ENCODE results near the gene GSN. TPM values are rescaled to one million over a fixed set of nuclear protein-coding genes. Genes with fewer than 3 reads are reported as not detected.

The GSN gene
- total RNA-seq, 1 experiment from 2014 or later: 28.4 TPM

DNA sequence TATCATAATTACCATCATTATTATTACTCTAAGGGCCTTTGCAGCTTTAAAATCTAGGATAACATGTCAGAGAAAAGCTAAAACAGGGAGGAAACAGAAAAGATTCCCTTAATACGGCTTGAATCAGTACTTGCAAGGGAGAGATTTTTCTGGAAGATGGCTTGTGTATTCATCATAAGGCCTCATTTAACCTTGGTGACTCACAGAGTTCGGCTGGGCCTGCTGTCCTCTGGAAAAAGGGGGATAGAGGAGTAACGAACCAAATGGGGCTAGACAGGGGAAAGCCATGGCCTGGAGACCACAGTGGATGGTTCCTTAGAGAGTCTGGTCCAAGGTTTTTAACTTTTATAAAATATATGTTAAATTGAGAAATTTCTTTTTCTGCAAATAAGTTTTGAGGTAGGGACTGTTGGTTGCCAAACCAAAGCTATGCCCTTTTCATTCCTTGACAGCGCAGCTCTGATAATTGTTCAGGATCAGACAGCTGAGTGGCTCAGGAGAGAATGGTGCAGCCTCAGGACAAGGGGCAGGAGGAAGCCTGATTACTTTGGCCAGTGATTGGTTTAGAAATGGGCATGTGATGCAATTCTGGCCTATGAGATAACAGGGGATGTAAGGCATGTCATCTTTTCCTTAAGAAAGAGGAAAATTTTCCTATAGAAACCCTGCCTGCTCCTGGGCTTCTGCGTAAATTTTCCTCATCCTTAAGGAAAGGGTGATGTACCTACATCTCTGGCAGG, 25.6 kb upstream of the GSN start:
- no peak overlapping the region for H3K27ac ChIP-seq (ENCODE audit: low read depth, low read length, poor library complexity, severe bottlenecking)
- TF ChIP-seq, protein P1, sequence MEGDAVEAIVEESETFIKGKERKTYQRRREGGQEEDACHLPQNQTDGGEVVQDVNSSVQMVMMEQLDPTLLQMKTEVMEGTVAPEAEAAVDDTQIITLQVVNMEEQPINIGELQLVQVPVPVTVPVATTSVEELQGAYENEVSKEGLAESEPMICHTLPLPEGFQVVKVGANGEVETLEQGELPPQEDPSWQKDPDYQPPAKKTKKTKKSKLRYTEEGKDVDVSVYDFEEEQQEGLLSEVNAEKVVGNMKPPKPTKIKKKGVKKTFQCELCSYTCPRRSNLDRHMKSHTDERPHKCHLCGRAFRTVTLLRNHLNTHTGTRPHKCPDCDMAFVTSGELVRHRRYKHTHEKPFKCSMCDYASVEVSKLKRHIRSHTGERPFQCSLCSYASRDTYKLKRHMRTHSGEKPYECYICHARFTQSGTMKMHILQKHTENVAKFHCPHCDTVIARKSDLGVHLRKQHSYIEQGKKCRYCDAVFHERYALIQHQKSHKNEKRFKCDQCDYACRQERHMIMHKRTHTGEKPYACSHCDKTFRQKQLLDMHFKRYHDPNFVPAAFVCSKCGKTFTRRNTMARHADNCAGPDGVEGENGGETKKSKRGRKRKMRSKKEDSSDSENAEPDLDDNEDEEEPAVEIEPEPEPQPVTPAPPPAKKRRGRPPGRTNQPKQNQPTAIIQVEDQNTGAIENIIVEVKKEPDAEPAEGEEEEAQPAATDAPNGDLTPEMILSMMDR (conservative IDR thresholded peaks at IDR 0.05; ENCODE audit: low read depth, low read length): no peak
- no peak for TF ChIP-seq EZH2 (IDR thresholded peaks at IDR 0.05; ENCODE audit: borderline replicate concordance, low read depth, low read length, poor library complexity, severe bottlenecking)
- ChIA-PET CTCF (no interaction called here), POLR2A (ENCODE audit: low non-redundant PET) (no interaction called here)
- no peak for DNase-seq (ENCODE audit: low spot score)
- BruUV-seq (replicated peaks): no TSS peak
- peaks cover 8% of the 10 kb centered on the region for H3K9me3 ChIP-seq (ENCODE audit: low read depth, low read length, poor library complexity, severe bottlenecking)
- H3K4me3 ChIP-seq (ENCODE audit: low read depth, low read length, poor library complexity, severe bottlenecking): no peak overlapping the region
- peaks cover 4% of the 10 kb centered on the region for H3K4me1 ChIP-seq (ENCODE audit: insufficient read depth, low read length, poor library complexity, severe bottlenecking)
- intact Hi-C loops (cut with micrococcal nuclease; ENCODE audit: unreplicated experiment): no loop called here
- no peaks in the 10 kb centered on the region for H3K27me3 ChIP-seq (replicated peaks; ENCODE audit: insufficient read depth, low read depth, low read length, poor library complexity)
- H3K36me3 ChIP-seq (ENCODE audit: insufficient read depth, low read length, poor library complexity, severe bottlenecking): no peaks in the 10 kb centered on the region

DNA sequence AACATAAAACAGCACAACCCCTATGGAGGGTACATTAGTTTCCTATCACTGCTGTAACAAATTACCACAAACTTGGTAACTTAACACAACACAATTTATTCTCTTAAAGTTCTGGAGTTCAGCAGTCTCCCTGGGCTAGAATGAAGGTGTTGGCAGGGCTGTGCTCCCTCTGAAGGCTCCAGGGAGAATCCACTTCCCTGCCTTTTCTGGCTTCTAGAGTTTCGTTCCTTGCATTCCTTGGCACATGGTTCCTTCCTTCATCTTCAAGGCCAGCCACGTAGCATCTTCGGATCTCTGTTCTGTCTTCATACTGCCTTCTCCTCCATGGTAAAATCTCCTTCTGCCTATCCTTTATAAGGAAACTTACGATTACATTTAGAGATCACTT, 25.0 kb upstream of the GSN start:
- no peaks in the 10 kb centered on the region for H3K36me3 ChIP-seq (ENCODE audit: insufficient read depth, low read length, poor library complexity, severe bottlenecking)
- peaks cover 8% of the 10 kb centered on the region for H3K9me3 ChIP-seq (ENCODE audit: low read depth, low read length, poor library complexity, severe bottlenecking)
- peaks cover 4% of the 10 kb centered on the region for H3K4me1 ChIP-seq (ENCODE audit: insufficient read depth, low read length, poor library complexity, severe bottlenecking)
- no peak overlapping the region for H3K27ac ChIP-seq (ENCODE audit: low read depth, low read length, poor library complexity, severe bottlenecking)
- H3K4me3 ChIP-seq (ENCODE audit: low read depth, low read length, poor library complexity, severe bottlenecking): no peak overlapping the region
- intact Hi-C loops (cut with micrococcal nuclease; ENCODE audit: unreplicated experiment): no loop called here
- ChIA-PET POLR2A (ENCODE audit: low non-redundant PET) (no interaction called here), CTCF (no interaction called here)
- TF ChIP-seq, protein P1 (conservative IDR thresholded peaks at IDR 0.05; ENCODE audit: low read depth, low read length): no peak
- no peak for TF ChIP-seq EZH2 (IDR thresholded peaks at IDR 0.05; ENCODE audit: borderline replicate concordance, low read depth, low read length, poor library complexity, severe bottlenecking)
- no TSS peak for BruUV-seq (replicated peaks)
- H3K27me3 ChIP-seq (replicated peaks; ENCODE audit: insufficient read depth, low read depth, low read length, poor library complexity): no peaks in the 10 kb centered on the region
- DNase-seq (ENCODE audit: low spot score): no peak

DNA sequence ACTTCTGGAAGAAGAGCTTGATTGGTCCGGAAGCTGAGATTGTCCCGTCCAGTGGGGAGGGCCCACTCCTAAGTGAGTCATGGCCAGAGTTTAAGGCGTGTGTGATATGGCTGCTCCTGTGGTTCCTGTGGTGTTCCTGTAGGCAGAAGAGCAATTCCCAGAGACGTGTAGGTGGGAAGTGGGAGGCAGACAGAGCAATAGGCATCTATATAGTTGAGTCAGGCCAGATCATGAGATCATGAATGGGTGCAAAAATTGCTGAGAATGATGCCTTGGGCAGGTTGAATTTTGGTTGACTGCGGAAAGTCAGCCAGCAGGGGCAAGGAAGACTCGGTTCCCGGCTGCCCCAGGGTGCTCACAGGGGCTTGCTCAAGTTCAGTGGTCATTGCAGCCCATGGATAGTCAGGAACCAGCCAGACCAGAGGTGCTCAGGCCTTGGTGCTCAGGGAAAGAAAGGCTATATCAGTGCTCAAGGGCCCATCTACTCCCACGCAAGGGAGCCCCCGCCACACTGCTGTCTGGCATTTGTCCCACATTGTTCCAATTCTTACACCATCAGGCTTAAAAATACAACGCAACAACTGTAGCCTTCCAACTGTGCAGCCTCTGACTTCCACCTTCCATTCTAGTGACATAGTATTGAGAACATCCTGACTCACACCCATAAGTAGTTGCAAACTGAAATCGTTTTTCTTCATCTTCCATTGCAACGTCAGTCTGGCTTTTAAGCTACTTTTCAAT, 21.0 kb upstream of the GSN start:
- ChIA-PET CTCF (interaction anchor here (0.5 kb wide), 1 partner anchor 31 kb away, joined by 4 read pairs; no protein-coding TSS in a partner anchor), POLR2A (ENCODE audit: low non-redundant PET) (no interaction called here)
- H3K27me3 ChIP-seq (replicated peaks; ENCODE audit: insufficient read depth, low read depth, low read length, poor library complexity): no peaks in the 10 kb centered on the region
- intact Hi-C loops (cut with micrococcal nuclease; ENCODE audit: unreplicated experiment): no loop called here
- H3K4me1 ChIP-seq (ENCODE audit: insufficient read depth, low read length, poor library complexity, severe bottlenecking): no peaks in the 10 kb centered on the region
- no peak overlapping the region for H3K27ac ChIP-seq (ENCODE audit: low read depth, low read length, poor library complexity, severe bottlenecking)
- BruUV-seq (replicated peaks): no TSS peak
- peaks cover 8% of the 10 kb centered on the region for H3K9me3 ChIP-seq (ENCODE audit: low read depth, low read length, poor library complexity, severe bottlenecking)
- TF ChIP-seq EZH2 (IDR thresholded peaks at IDR 0.05; ENCODE audit: borderline replicate concordance, low read depth, low read length, poor library complexity, severe bottlenecking): no peak
- TF ChIP-seq, protein P1 (conservative IDR thresholded peaks at IDR 0.05; ENCODE audit: low read depth, low read length): no peak
- no peaks in the 10 kb centered on the region for H3K36me3 ChIP-seq (ENCODE audit: insufficient read depth, low read length, poor library complexity, severe bottlenecking)
- no peak overlapping the region for H3K4me3 ChIP-seq (ENCODE audit: low read depth, low read length, poor library complexity, severe bottlenecking)
- DNase-seq (ENCODE audit: low spot score): no peak

All from A673 (cell line).